PC-9 (cell line): ENCODE measurements around the gene DCLRE1C. TPM values are rescaled to one million over a fixed set of nuclear protein-coding genes. Genes with fewer than 3 reads are reported as not detected.

Source experiments
- BruUV-seq: library from RNA; stranded (reverse); fragments of 400-500 nt; replicated peaks from 2 replicates; lab custom pipeline; 2021; lab: Mats Ljungman, UMichigan
- CTCF ChIA-PET: fragments of 300-600 bp; sonication (Branson Sonifier 250); formaldehyde crosslinking; loops from one replicate; lab custom pipeline; 2022; ENCODE audit warnings: antibody characterized with exemption; lab: Charles Lee
- POLR2A ChIA-PET: fragments of 300-600 bp; sonication (Branson Sonifier 250); formaldehyde crosslinking; loops from one replicate; lab custom pipeline; 2022; ENCODE audit warnings: antibody characterized with exemption; ENCODE audit not compliant: unreplicated experiment; lab: Charles Lee
- DNase-seq, 2 experiments: peaks; one replicate each; pipeline versions ENCODE4 v3.0.0 to v3.0.0-alpha.2; 2015 to 2022; ENCODE audit warnings: mixed read lengths in 1 of 2
- H2AFZ ChIP-seq: fragments of 200-600 bp; sonication (generic); 2 replicates; pipeline ENCODE4 v1.8.1; 2017; ENCODE audit warnings: antibody characterized with exemption
- H3F3A ChIP-seq: fragments of 200-600 bp; sonication (generic); 2 replicates; pipeline ENCODE4 v1.8.1; 2017; ENCODE audit warnings: antibody characterized with exemption, mild to moderate bottlenecking, low read depth; ENCODE audit not compliant: insufficient read depth
- H3K27ac ChIP-seq: fragments of 200-600 bp; sonication (generic); 2 replicates; pipeline ENCODE4 v1.6.1; 2016; ENCODE audit warnings: mixed run types
- H3K27me3 ChIP-seq: fragments of 200-600 bp; sonication (generic); 2 replicates; pipeline ENCODE4 v1.6.1; 2016; ENCODE audit warnings: low read depth, mixed run types; ENCODE audit not compliant: insufficient read depth
- H3K36me3 ChIP-seq: fragments of 200-600 bp; sonication (generic); 2 replicates; pipeline ENCODE4 v1.6.1; 2016; ENCODE audit warnings: low read depth, mixed run types
- H3K4me1 ChIP-seq: fragments of 200-600 bp; sonication (generic); replicated peaks from 2 replicates; pipeline ENCODE4 v1.6.1; 2016; ENCODE audit warnings: mixed run types; ENCODE audit not compliant: insufficient read depth
- H3K4me2 ChIP-seq: fragments of 200-600 bp; sonication (generic); 2 replicates; pipeline ENCODE4 v1.6.1; 2017; ENCODE audit warnings: mixed run types
- H3K4me3 ChIP-seq: fragments of 200-600 bp; sonication (generic); 2 replicates; pipeline ENCODE4 v1.6.1; 2016; ENCODE audit warnings: mixed run types
- H3K79me2 ChIP-seq: fragments of 200-600 bp; sonication (generic); 2 replicates; pipeline ENCODE4 v1.6.1; 2017; ENCODE audit warnings: low read depth, mixed run types
- H3K9me2 ChIP-seq: fragments of 200-600 bp; sonication (generic); 2 replicates; pipeline ENCODE4 v1.8.1; 2017; ENCODE audit warnings: mild to moderate bottlenecking; ENCODE audit not compliant: insufficient read depth
- H3K9me3 ChIP-seq: fragments of 200-600 bp; sonication (generic); 2 replicates; pipeline ENCODE4 v1.8.1; 2016; ENCODE audit warnings: low read depth; ENCODE audit not compliant: insufficient read depth
- H4K20me1 ChIP-seq: fragments of 200-600 bp; sonication (generic); 2 replicates; pipeline ENCODE4 v1.8.1; 2017; ENCODE audit not compliant: insufficient read depth
- EZH2 ChIP-seq: fragments of 200-600 bp; sonication (generic); IDR thresholded peaks from 2 replicates; pipeline ENCODE4 v1.8.0; 2017; ENCODE audit warnings: antibody characterized with exemption, low read depth
- intact Hi-C: fragments of 100-400 bp; cut with micrococcal nuclease; formaldehyde crosslinking; loops from one replicate; pipeline ENCODE4 v1.10.0; 2022; ENCODE audit not compliant: unreplicated experiment
- total RNA-seq: library from RNA; stranded (reverse); gene quantifications from 2 replicates; pipeline ENCODE4 v1.2.3, GENCODE V29; 2021
- TF ChIP-seq, protein P1 (sequence below): fragments of 200-600 bp; sonication (generic); conservative IDR thresholded peaks from 2 replicates; pipeline ENCODE4 v1.6.1; 2017; ENCODE audit warnings: mixed run types, antibody characterized with exemption, mild to moderate bottlenecking, moderate library complexity

The DCLRE1C gene
- total RNA-seq, 1 experiment from 2014 or later = 14.0 TPM

DNA sequence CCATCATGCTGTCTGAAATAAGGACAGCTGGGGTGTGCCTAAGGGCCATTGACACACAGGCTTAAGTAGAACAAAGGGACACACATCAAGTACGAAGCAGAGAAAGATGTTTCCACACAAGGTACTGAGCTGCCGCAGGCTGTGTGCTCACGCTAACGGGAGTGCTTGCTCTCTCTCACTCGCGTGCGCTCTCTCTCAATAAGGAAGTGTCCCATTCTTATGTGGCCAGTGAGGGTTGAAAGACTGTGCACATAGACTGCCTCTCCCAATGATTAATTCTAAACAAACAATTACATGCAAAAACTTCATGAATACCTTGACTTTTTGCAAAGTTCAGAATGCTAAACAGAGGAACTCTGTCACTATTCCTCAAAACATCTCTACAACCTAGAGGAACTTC lies 29.9 kb downstream of the DCLRE1C start:
- Histone ChIP-seq H2AFZ (no peak overlapping the region), H3K27ac (no peak overlapping the region), H3K4me1 (no peaks in the 10 kb centered on the region), H3K9me2 (no peaks in the 10 kb centered on the region), H3K4me3 (no peak overlapping the region), H3K79me2 (no peaks in the 10 kb centered on the region), H3K36me3 (peaks cover 2% of the 10 kb centered on the region), H3F3A (no peaks in the 10 kb centered on the region), H3K9me3 (no peaks in the 10 kb centered on the region), H4K20me1 (no peaks in the 10 kb centered on the region), H3K27me3 (no peaks in the 10 kb centered on the region), H3K4me2 (no peak overlapping the region)
- no TSS peak for BruUV-seq
- ChIA-PET CTCF (no interaction called here), POLR2A (no interaction called here)
- intact Hi-C loops = no loop called here
- DNase-seq = no peak
- TF ChIP-seq, protein P1, sequence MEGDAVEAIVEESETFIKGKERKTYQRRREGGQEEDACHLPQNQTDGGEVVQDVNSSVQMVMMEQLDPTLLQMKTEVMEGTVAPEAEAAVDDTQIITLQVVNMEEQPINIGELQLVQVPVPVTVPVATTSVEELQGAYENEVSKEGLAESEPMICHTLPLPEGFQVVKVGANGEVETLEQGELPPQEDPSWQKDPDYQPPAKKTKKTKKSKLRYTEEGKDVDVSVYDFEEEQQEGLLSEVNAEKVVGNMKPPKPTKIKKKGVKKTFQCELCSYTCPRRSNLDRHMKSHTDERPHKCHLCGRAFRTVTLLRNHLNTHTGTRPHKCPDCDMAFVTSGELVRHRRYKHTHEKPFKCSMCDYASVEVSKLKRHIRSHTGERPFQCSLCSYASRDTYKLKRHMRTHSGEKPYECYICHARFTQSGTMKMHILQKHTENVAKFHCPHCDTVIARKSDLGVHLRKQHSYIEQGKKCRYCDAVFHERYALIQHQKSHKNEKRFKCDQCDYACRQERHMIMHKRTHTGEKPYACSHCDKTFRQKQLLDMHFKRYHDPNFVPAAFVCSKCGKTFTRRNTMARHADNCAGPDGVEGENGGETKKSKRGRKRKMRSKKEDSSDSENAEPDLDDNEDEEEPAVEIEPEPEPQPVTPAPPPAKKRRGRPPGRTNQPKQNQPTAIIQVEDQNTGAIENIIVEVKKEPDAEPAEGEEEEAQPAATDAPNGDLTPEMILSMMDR = no peak
- no peak for TF ChIP-seq EZH2

DNA sequence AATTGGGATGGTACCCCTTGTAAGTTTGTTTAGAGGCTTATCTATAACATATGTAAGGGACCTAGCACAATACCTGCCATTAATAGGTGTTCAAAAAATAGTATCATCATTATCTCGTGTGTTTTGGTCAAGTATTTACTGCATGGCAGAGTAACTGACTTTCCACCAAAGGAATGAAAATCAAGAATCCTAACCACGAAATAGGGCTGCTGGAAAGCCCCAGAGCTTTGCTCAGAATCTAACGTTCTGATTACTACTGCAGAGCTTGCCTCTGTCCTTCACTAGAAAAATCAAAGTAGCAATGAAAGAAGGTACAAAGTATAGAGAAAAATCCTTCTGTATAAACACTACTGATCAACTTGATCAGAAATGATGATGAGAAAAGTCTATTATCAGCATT lies 34.9 kb downstream of the DCLRE1C start:
- Histone ChIP-seq H3K27ac (no peak overlapping the region), H3K79me2 (no peaks in the 10 kb centered on the region), H3K36me3 (peaks cover 33% of the 10 kb centered on the region), H3K9me3 (no peaks in the 10 kb centered on the region), H4K20me1 (no peaks in the 10 kb centered on the region), H3K4me2 (no peak overlapping the region), H3K9me2 (no peaks in the 10 kb centered on the region), H2AFZ (no peak overlapping the region), H3K27me3 (no peaks in the 10 kb centered on the region), H3K4me3 (no peak overlapping the region), H3K4me1 (no peaks in the 10 kb centered on the region), H3F3A (no peaks in the 10 kb centered on the region; the same call in 1 of the 2 replicates)
- no peak for TF ChIP-seq EZH2
- TF ChIP-seq, protein P1 = no peak
- BruUV-seq = no TSS peak
- ChIA-PET CTCF (no interaction called here), POLR2A (no interaction called here)
- intact Hi-C loops = no loop called here
- DNase-seq = no peak

DNA sequence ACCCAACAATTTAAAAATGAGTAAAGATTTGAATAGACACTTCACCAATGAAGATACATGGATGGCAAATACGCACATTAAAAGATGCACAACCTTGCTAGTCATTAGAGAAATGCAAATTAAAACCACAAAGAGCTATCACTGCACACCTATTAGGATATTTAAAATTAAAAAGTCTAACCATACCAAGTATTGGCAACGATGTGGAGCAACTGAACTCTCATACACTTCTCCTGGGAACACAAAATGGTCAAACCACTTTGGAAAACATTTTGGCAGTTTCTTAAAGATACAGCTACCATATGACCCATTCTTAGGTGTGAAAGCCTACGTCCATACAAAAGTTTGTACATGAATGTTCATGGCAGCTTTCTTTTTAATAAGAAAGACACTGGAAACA lies 36.1 kb downstream of the DCLRE1C start:
- H3K4me1 ChIP-seq = no peaks in the 10 kb centered on the region
- H3K9me3 ChIP-seq = no peaks in the 10 kb centered on the region
- no peak for TF ChIP-seq EZH2
- TF ChIP-seq, protein P1 = no peak
- H2AFZ ChIP-seq = no peak overlapping the region
- no peaks in the 10 kb centered on the region; the same call in 1 of the 2 replicates for H3F3A ChIP-seq
- no peak overlapping the region for H3K4me3 ChIP-seq
- H3K4me2 ChIP-seq = no peak overlapping the region
- H4K20me1 ChIP-seq = no peaks in the 10 kb centered on the region
- H3K9me2 ChIP-seq = no peaks in the 10 kb centered on the region
- no peaks in the 10 kb centered on the region for H3K27me3 ChIP-seq
- peaks cover 44% of the 10 kb centered on the region for H3K36me3 ChIP-seq
- H3K27ac ChIP-seq = no peak overlapping the region
- H3K79me2 ChIP-seq = no peaks in the 10 kb centered on the region
- intact Hi-C loops = no loop called here
- DNase-seq = no peak
- no TSS peak for BruUV-seq
- ChIA-PET CTCF (no interaction called here), POLR2A (no interaction called here)
